Endothelial cell (in vitro differentiated cells): Measurements from ENCODE around the gene DHCR7. TPM values are rescaled to one million over a fixed set of nuclear protein-coding genes. Genes with fewer than 3 reads are reported as not detected.

Experiments used
- DNase-seq: peaks from one replicate; pipeline ENCODE4 v3.0.0; 2021; ENCODE audit warnings: low spot score
- H3K27ac Mint-ChIP-seq: one replicate; pipeline ENCODE4 v1.8.0; 2021; ENCODE audit warnings: mixed read lengths, inconsistent platforms; ENCODE audit not compliant: unreplicated experiment
- H3K27me3 Mint-ChIP-seq: one replicate; pipeline ENCODE4 v1.8.0; 2021; ENCODE audit warnings: mild to moderate bottlenecking, moderate library complexity, mixed read lengths, inconsistent platforms; ENCODE audit not compliant: unreplicated experiment
- H3K36me3 Mint-ChIP-seq: one replicate; pipeline ENCODE4 v1.8.0; 2021; ENCODE audit warnings: mild to moderate bottlenecking, low read depth, mixed read lengths, inconsistent platforms; ENCODE audit not compliant: unreplicated experiment
- H3K4me1 Mint-ChIP-seq: one replicate; pipeline ENCODE4 v1.8.0; 2021; ENCODE audit warnings: mild to moderate bottlenecking, mixed read lengths, inconsistent platforms; ENCODE audit not compliant: unreplicated experiment
- H3K4me3 Mint-ChIP-seq: one replicate; pipeline ENCODE4 v1.8.0; 2021; ENCODE audit warnings: mild to moderate bottlenecking, mixed read lengths, inconsistent platforms; ENCODE audit not compliant: unreplicated experiment
- H3K9me3 Mint-ChIP-seq: one replicate; pipeline ENCODE4 v1.8.0; 2021; ENCODE audit warnings: mixed read lengths, inconsistent platforms; ENCODE audit not compliant: unreplicated experiment
- CTCF ChIP-seq: fragments of 200-600 bp; sonication (generic); IDR thresholded peaks from one replicate; pipeline ENCODE4 v1.5.0; 2021; ENCODE audit warnings: antibody characterized with exemption; ENCODE audit not compliant: unreplicated experiment
- total RNA-seq: library from RNA; stranded (reverse); fragmentation: NEBNext Ultra II Directional; extraction: Animal tissue kit (Norgen Biotek cat#: 25700); gene quantifications from one replicate; pipeline ENCODE4 v1.2.1, GENCODE V29; 2021; ENCODE audit not compliant: unreplicated experiment

The DHCR7 gene
- total RNA-seq, 1 donor from 2014 or later: 130 TPM

DNA sequence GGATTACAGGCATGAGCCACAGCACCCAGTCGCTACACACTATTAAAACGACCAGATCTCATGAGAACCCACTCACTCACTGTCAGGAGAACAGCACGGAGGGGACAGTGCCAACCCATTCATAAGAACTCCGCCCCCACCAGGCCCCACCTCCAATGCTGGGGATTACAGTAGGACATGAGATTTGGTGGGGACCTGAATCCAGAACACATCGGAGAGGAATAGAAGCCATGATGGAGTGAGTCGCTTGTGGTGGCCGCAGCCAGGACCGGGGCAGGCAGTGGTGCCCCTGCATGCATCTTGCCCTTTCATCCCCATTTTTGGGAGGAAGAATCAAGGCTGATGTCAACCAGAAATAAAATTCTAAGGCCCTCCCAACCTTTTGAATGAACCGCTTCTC, 13.5 kb upstream of the DHCR7 start:
- TF ChIP-seq CTCF: no peak
- peaks cover 58% of the 10 kb centered on the region for H3K36me3 Mint-ChIP-seq

DNA sequence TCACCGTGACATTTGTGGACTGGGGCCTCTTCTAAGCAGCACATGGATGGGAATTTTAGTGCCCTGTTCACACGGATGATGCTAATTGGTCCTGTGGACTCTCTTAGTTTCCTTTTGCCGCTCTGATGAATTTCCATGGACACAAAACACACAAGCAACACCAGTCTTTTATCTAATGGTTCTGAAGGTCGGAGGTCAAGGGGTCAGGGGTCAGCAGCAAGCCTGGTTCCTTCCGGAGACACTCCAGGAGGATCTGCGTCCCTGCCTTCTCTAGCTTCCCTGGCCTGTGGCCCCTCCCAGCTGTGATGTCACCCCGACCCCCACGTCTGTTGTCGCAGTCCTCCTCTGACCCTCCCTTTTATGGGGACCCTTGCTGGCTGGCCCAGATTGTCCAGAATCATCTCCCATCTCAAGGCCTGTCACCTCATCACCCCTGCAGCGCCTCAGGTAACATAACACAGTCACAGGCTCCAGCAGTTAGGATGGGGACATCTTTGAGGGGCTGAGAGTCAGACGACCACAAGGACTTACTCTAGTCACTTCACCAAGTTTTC, 11.7 kb upstream of the DHCR7 start:
- Mint-ChIP-seq H3K36me3 (peaks cover 62% of the 10 kb centered on the region), H3K27me3 (peaks cover 13% of the 10 kb centered on the region), H3K27ac (peak overlapping the region; percentile 68), H3K4me3 (peak overlapping the region; percentile 68), H3K9me3 (no peaks in the 10 kb centered on the region), H3K4me1 (peaks cover 4% of the 10 kb centered on the region)
- no peak for TF ChIP-seq CTCF
- DNase-seq: no peak

More for the DNA sequence above, 13.5 kb upstream of the DHCR7 start:
- DNase-seq: no peak
- H3K27ac Mint-ChIP-seq: no peak overlapping the region
- H3K9me3 Mint-ChIP-seq: no peaks in the 10 kb centered on the region
- peaks cover 7% of the 10 kb centered on the region for H3K27me3 Mint-ChIP-seq
- H3K4me1 Mint-ChIP-seq: peaks cover 5% of the 10 kb centered on the region
- no peak overlapping the region for H3K4me3 Mint-ChIP-seq

DNA sequence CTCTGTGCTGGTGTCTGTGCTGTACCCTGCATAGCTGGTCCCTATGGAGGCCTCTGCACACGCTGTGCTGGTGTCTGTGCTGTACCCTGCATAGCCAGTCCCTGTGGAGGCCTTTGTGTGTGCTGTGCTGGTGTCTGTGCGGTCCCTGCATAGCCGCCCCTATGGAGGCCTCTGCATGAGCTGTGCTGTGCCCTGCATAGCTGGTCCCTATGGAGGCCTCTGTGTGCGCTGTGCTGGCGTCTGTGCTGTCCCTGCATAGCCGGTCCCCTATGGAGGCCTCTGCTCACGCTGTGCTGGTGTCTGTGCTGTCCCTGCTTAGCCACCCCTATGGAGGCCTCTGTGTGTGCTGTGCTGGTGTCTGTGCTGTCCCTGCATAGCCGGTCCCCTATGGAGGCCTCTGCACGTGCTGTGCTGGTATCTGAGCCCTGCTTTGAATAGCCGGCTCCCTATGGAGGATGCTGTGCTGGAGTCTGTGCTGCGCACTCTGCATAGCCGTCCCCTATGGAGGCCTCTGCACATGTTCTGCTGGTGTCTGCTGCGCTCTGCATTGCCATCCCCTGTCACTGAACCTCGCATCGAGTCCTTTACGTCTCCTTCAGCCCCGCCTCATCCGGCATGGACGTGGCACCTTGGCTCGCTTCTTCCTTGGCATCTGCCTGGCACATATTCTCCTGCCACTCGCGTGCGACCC, 11.0 kb upstream of the DHCR7 start:
- H3K9me3 Mint-ChIP-seq: no peaks in the 10 kb centered on the region
- no peak for TF ChIP-seq CTCF
- no peak for DNase-seq
- peaks cover 7% of the 10 kb centered on the region for H3K4me1 Mint-ChIP-seq
- peak overlapping the region; percentile 68 for H3K4me3 Mint-ChIP-seq
- H3K27ac Mint-ChIP-seq: peak overlapping the region; percentile 68
- H3K27me3 Mint-ChIP-seq: peaks cover 13% of the 10 kb centered on the region
- H3K36me3 Mint-ChIP-seq: peaks cover 63% of the 10 kb centered on the region

- no peak for TF ChIP-seq CTCF
- Mint-ChIP-seq H3K4me1 (peaks cover 9% of the 10 kb centered on the region), H3K9me3 (no peaks in the 10 kb centered on the region), H3K36me3 (peaks cover 55% of the 10 kb centered on the region), H3K27me3 (peaks cover 15% of the 10 kb centered on the region), H3K27ac (no peak overlapping the region), H3K4me3 (no peak overlapping the region)
- no peak for DNase-seq
Observed at GRCh38 chr11:71458146-71459070, 10.2 kb upstream of the DHCR7 start.

GRCh38 chr11:71456831-71457230, 8.6 kb upstream of the DHCR7 start:
- no peak for TF ChIP-seq CTCF
- Mint-ChIP-seq H3K27me3 (peaks cover 15% of the 10 kb centered on the region), H3K4me3 (no peak overlapping the region), H3K4me1 (peaks cover 17% of the 10 kb centered on the region), H3K36me3 (peaks cover 56% of the 10 kb centered on the region), H3K9me3 (no peaks in the 10 kb centered on the region), H3K27ac (no peak overlapping the region)
- no peak for DNase-seq
